IMR-90 (cell line): ENCODE data around the gene XYLT2. TPM values are rescaled to one million over a fixed set of nuclear protein-coding genes. Genes with fewer than 3 reads are reported as not detected.

ENCODE experiments used
- ATAC-seq: fragments of 200-7000 bp; cut with Tn5 transposase; 2 replicates; pipeline ENCODE4 v1.9.1; 2020; ENCODE audit warnings: low read depth, mild to moderate bottlenecking, moderate library complexity
- BruUV-seq: library from RNA; stranded (reverse); fragments of 400-500 nt; replicated peaks from 2 replicates; lab custom pipeline; 2021; lab: Mats Ljungman, UMichigan
- CTCF ChIA-PET: fragments of 300-600 bp; formaldehyde crosslinking; extraction: SDS; loops from one replicate; lab custom pipeline; 2021; ENCODE audit warnings: antibody characterized with exemption; lab: Yijun Ruan, JAX
- POLR2A ChIA-PET: fragments of 300-600 bp; sonication (Branson Sonifier 250); formaldehyde crosslinking; loops from one replicate; lab custom pipeline; 2022; ENCODE audit warnings: antibody characterized with exemption; ENCODE audit not compliant: unreplicated experiment; lab: Charles Lee
- DNase-seq: peaks from one replicate; pipeline ENCODE4 v3.0.0; 2013
- H2AFZ ChIP-seq: replicated peaks from 2 replicates; pipeline ENCODE3; 2013; ENCODE audit warnings: low read length, mild to moderate bottlenecking; ENCODE audit not compliant: poor library complexity
- H2AK5ac ChIP-seq: 2 replicates; pipeline ENCODE4 v1.6.1; 2013; ENCODE audit warnings: low read depth, low read length, inconsistent platforms
- H2AK9ac ChIP-seq: replicated peaks from 2 replicates; pipeline ENCODE3; 2013; ENCODE audit warnings: mild to moderate bottlenecking, low read depth, low read length, moderate library complexity; ENCODE audit not compliant: poor library complexity
- H2BK120ac ChIP-seq: 2 replicates; pipeline ENCODE4 v1.6.1; 2013; ENCODE audit warnings: low read depth, low read length, inconsistent platforms
- H2BK15ac ChIP-seq: 3 replicates; pipeline ENCODE4 v1.6.1; 2013; ENCODE audit warnings: low read depth, low read length, inconsistent platforms
- H2BK20ac ChIP-seq: 2 replicates; pipeline ENCODE4 v1.6.1; 2013; ENCODE audit warnings: low read depth, mild to moderate bottlenecking, inconsistent platforms, low read length, moderate library complexity
- H2BK5ac ChIP-seq: 2 replicates; pipeline ENCODE4 v1.6.1; 2013; ENCODE audit warnings: mild to moderate bottlenecking, low read depth, low read length, inconsistent platforms; ENCODE audit not compliant: poor library complexity, severe bottlenecking
- H3K14ac ChIP-seq: replicated peaks from 2 replicates; pipeline ENCODE4 v1.6.1; 2013; ENCODE audit warnings: low read depth, low read length, inconsistent platforms
- H3K18ac ChIP-seq: 2 replicates; pipeline ENCODE4 v1.6.1; 2013; ENCODE audit warnings: low read depth, low read length, control low read depth
- H3K23ac ChIP-seq: 2 replicates; pipeline ENCODE4 v1.6.1; 2013; ENCODE audit warnings: low read depth, low read length, inconsistent platforms
- H3K27ac ChIP-seq: 2 replicates; pipeline ENCODE4 v1.5.1; 2013; ENCODE audit warnings: mild to moderate bottlenecking, control low read depth, low read length; ENCODE audit not compliant: insufficient read depth
- H3K27me3 ChIP-seq: 2 replicates; pipeline ENCODE4 v1.6.1; 2013; ENCODE audit warnings: low read length; ENCODE audit not compliant: control insufficient read depth, insufficient read depth
- H3K36me3 ChIP-seq: 2 replicates; pipeline ENCODE4 v1.6.1; 2013; ENCODE audit warnings: low read length, mixed read lengths; ENCODE audit not compliant: control insufficient read depth, insufficient read depth
- H3K4ac ChIP-seq: 2 replicates; pipeline ENCODE4 v1.6.1; 2013; ENCODE audit warnings: low read depth, low read length, inconsistent platforms
- H3K4me1 ChIP-seq: 2 replicates; pipeline ENCODE4 v1.6.1; 2013; ENCODE audit warnings: low read length, mixed read lengths; ENCODE audit not compliant: control insufficient read depth, insufficient read depth
- H3K4me2 ChIP-seq: 2 replicates; pipeline ENCODE4 v1.6.1; 2013; ENCODE audit warnings: low read depth, mild to moderate bottlenecking, control low read depth, low read length, moderate library complexity
- H3K4me3 ChIP-seq: 2 replicates; pipeline ENCODE4 v1.5.1; 2013; ENCODE audit warnings: low read depth, mild to moderate bottlenecking, control low read depth, low read length, moderate library complexity; ENCODE audit not compliant: insufficient read depth
- H3K56ac ChIP-seq: 2 replicates; pipeline ENCODE4 v1.6.1; 2013; ENCODE audit warnings: low read length, inconsistent platforms; ENCODE audit not compliant: insufficient read depth; ENCODE audit errors: extremely low read depth
- H3K79me1 ChIP-seq, 2 experiments: 2 replicates each; pipeline ENCODE4 v1.6.1; 2013; ENCODE audit warnings: low read length in 2 of 2, inconsistent platforms in 1 of 2, low read depth in 1 of 2
- H3K9ac ChIP-seq: 2 replicates; pipeline ENCODE4 v1.6.1; 2013; ENCODE audit warnings: low read depth, low read length, control low read depth
- H3K9me1 ChIP-seq: 2 replicates; pipeline ENCODE4 v1.6.1; 2013; ENCODE audit warnings: low read length, inconsistent platforms; ENCODE audit not compliant: insufficient read depth
- H3K9me3 ChIP-seq: 2 replicates; pipeline ENCODE4 v1.6.1; 2013; ENCODE audit warnings: low read length; ENCODE audit not compliant: control insufficient read depth, insufficient read depth
- H4K20me1 ChIP-seq: 2 replicates; pipeline ENCODE4 v1.6.1; 2013; ENCODE audit warnings: low read length, inconsistent platforms; ENCODE audit not compliant: insufficient read depth
- H4K5ac ChIP-seq: 2 replicates; pipeline ENCODE4 v1.6.1; 2013; ENCODE audit warnings: mild to moderate bottlenecking, low read depth, low read length, control low read depth
- H4K8ac ChIP-seq, 2 experiments: 2 replicates each; pipeline ENCODE4 v1.6.1; 2013; ENCODE audit warnings: low read depth in 2 of 2, low read length in 2 of 2, control low read depth in 1 of 2, inconsistent platforms in 1 of 2
- H4K91ac ChIP-seq: 2 replicates; pipeline ENCODE4 v1.6.1; 2013; ENCODE audit warnings: low read depth, low read length, inconsistent platforms; ENCODE audit not compliant: insufficient read depth
- BHLHE40 ChIP-seq: fragments of 150-350 bp; IDR thresholded peaks from 2 replicates; pipeline ENCODE4 v1.6.1; 2016; ENCODE audit warnings: mild to moderate bottlenecking, low read depth, low read length
- CEBPB ChIP-seq: IDR thresholded peaks from 2 replicates; pipeline ENCODE4 v1.6.1; 2012; ENCODE audit warnings: low read depth, low read length, improper control_type of control experiment
- CHD1 ChIP-seq: IDR thresholded peaks from 2 replicates; pipeline ENCODE4 v1.6.1; 2012; ENCODE audit warnings: low read depth, low read length, improper control_type of control experiment
- FOS ChIP-seq: fragments of 150-350 bp; IDR thresholded peaks from 2 replicates; pipeline ENCODE4 v1.6.1; 2016; ENCODE audit warnings: low read depth, low read length
- MAFK ChIP-seq: IDR thresholded peaks from 2 replicates; pipeline ENCODE4 v1.6.1; 2012; ENCODE audit warnings: low read depth, low read length, improper control_type of control experiment
- MAZ ChIP-seq: IDR thresholded peaks from 2 replicates; pipeline ENCODE4 v1.6.1; 2012; ENCODE audit warnings: low read depth, mild to moderate bottlenecking, low read length, improper control_type of control experiment, moderate library complexity, borderline replicate concordance
- MXI1 ChIP-seq: IDR thresholded peaks from 2 replicates; pipeline ENCODE4 v1.6.1; 2012; ENCODE audit warnings: low read depth, mild to moderate bottlenecking, low read length, moderate library complexity, borderline replicate concordance
- POLR2A ChIP-seq: IDR thresholded peaks from 2 replicates; pipeline ENCODE4 v1.6.1; 2012; ENCODE audit warnings: mild to moderate bottlenecking, low read depth, low read length
- RFX5 ChIP-seq: IDR thresholded peaks from 2 replicates; pipeline ENCODE4 v1.8.0; 2012; ENCODE audit warnings: low read depth, mild to moderate bottlenecking, low read length, moderate library complexity
- SMC3 ChIP-seq: fragments of 150-350 bp; IDR thresholded peaks from 2 replicates; pipeline ENCODE4 v1.6.1; 2016; ENCODE audit warnings: low read depth, mild to moderate bottlenecking, antibody characterized with exemption, low read length, moderate library complexity
- WGBS, 2 experiments: methylation state at CpG; one replicate each; pipeline versions ENCODE4 v1.1.5 to v1.1.7; 2013; ENCODE audit warnings: missing lambda C conversion rate in 2 of 2; ENCODE audit not compliant: insufficient read length in 1 of 2; ENCODE audit errors: extremely low coverage in 2 of 2; 5-methylcytosine and 5-hydroxymethylcytosine counted together
- dilution Hi-C: fragments of 300-500 bp; cut with HindIII; formaldehyde crosslinking; loops from one replicate; pipeline ENCODE4 v1.14.3; 2018; ENCODE audit warnings: low sequenced_read_pairs; ENCODE audit not compliant: unreplicated experiment
- in situ Hi-C: fragments of 300-500 bp; cut with MboI; formaldehyde crosslinking; loops from 3 replicates; pipeline ENCODE4 v1.14.3; 2019; ENCODE audit warnings: low sequenced_read_pairs, inconsistent platforms, mixed read lengths
- intact Hi-C: fragments of 100-400 bp; cut with micrococcal nuclease; formaldehyde crosslinking; loops from 2 replicates; pipeline ENCODE4 v1.10.0; 2022
- polyA plus RNA-seq, 3 experiments: library from polyadenylated mRNA; depleted of rRNA; stranded (reverse); fragments of >200 nt; gene quantifications; 2 replicates each; pipeline ENCODE4 v1.2.3, GENCODE V29; 2012; ENCODE audit warnings: low replicate concordance in 1 of 3
- total RNA-seq: library from RNA; depleted of rRNA; stranded (reverse); fragments of >200 nt; gene quantifications from 2 replicates; pipeline ENCODE4 v1.2.3, GENCODE V29; 2012
- TF ChIP-seq, protein P1 (sequence below): fragments of 150-350 bp; IDR thresholded peaks from 2 replicates; pipeline ENCODE4 v1.6.1; 2017; ENCODE audit warnings: mild to moderate bottlenecking, antibody characterized with exemption, low read length, low read depth

Gene XYLT2
- total and polyA plus RNA-seq, 2 of the 4 experiments (the other 2 are of a cell fraction), result 27.7 to 31.9 TPM

DNA sequence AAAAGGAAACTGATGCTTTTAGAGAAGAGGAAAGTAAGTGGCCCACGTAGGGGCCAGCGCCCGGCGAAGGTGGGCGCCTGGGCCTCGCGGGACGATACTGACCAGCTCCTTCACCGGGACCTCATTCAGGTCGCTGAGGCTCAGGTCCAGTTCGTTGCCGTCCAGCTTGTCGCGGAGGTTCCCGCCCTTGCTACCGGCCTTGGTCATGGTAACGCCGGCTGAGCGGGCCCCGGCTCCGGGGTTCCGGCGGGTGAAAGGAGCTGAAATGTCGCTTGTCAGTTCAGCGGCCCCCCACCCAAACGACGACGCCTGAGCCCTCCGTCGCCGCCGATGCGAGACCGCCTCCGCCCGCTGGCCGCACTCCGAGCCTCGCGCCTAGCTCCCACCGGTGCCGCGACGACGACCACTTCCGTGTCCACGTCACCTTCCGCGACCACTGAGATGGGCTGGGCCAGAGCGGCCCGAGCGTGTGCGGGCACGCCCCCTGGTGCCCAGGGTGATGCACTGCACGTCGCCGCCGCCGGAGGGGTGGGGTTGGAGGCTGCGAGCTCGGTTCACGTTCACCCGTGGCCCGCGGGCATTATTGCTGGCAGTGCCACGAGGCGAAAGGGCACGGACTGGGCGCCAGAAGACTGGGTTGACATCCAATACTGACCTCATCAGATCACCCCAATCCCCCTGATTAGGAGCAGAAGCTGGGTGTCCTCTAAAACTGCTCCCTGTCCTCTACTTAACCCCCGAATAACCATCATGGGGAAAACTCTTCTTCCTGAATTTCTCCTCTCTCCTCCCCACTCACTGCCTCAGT lies 51.4 kb downstream of the XYLT2 start, which contains the start of gene LRRC59 (continued):
- TF ChIP-seq MAFK, result no peak
- peak; percentile 54 for TF ChIP-seq BHLHE40
- peak; percentile 44 for TF ChIP-seq SMC3

DNA sequence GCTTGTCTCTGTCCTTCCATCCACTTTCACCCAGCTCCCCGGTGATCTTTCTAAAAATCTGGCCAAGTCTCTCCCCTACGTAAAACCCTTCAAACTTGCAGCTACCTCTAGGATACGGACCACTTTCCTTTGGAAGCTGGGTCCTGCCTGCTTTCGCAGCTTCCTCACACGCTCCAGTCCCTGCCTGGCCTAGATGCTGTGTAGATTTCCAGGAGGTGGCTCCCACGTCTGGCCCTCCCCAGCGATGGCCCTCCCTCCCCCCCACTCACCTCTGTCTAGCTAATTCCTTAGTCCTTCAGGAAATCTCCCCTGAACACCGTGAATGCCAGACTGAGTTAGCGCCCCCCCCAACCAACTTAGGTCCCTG lies 52.0 kb downstream of the XYLT2 start:
- H2AFZ ChIP-seq, result peak overlapping the region; percentile 95
- H3K4ac ChIP-seq, result 0 out of 2 replicates have a peak overlapping the region, but pooled peaks have one; percentile 66
- peaks cover 4% of the 10 kb centered on the region for H3K4me1 ChIP-seq
- H3K9me3 ChIP-seq, result 0 out of 2 replicates have a peak, but pooled peaks cover 2% of the 10 kb centered on the region
- no peak overlapping the region for H2BK20ac ChIP-seq
- WGBS, 2 experiments, result 53% methylated on average over 6 of the region's 9 CpGs; no CpG with 5 or more reads in 1 of the 2 experiments
- H3K23ac ChIP-seq, result no peak overlapping the region
- H4K8ac ChIP-seq, result peak overlapping the region in 1 of 2 experiments; percentile 95; a peak in 2 of 4 replicates
- H3K9ac ChIP-seq, result no peak overlapping the region
- H3K4me2 ChIP-seq, result no peak overlapping the region
- no peak overlapping the region for H3K27ac ChIP-seq
- peaks cover 13% of the 10 kb centered on the region; the same call in 1 of the 2 replicates for H3K9me1 ChIP-seq
- H3K4me3 ChIP-seq, result no peak overlapping the region
- peaks cover 19 to 26% of the 10 kb centered on the region in 2 experiments for H3K79me1 ChIP-seq
- ChIA-PET CTCF (interaction anchor here (0.7 to 1.4 kb wide), 4 partner anchors 10 to 316 kb away, joined by 3 to 5 read pairs (median 4); no protein-coding TSS in a partner anchor), POLR2A (interaction anchor here (0.7 to 1.3 kb wide), 3 partner anchors 24 to 98 kb away, joined by 4 to 5 read pairs (median 4); no protein-coding TSS in a partner anchor)
- ATAC-seq (no peak), DNase-seq (no peak)
- dilution Hi-C loops, result no loop called here
- no TSS peak for BruUV-seq
- H4K91ac ChIP-seq, result no peak overlapping the region
- no peak overlapping the region for H3K56ac ChIP-seq
- intact Hi-C loops, result loop anchor here (1.0 kb wide), 1 partner anchor 80 kb away; the partner anchor contains the start of gene RSAD1
- H2BK15ac ChIP-seq, result no peak overlapping the region
- H2AK9ac ChIP-seq, result no peak overlapping the region
- no peak overlapping the region for H2BK5ac ChIP-seq
- H3K36me3 ChIP-seq, result peaks cover 20% of the 10 kb centered on the region
- H3K27me3 ChIP-seq, result peaks cover 4% of the 10 kb centered on the region
- peak overlapping the region; percentile 12; the same call in 1 of the 2 replicates for H2AK5ac ChIP-seq
- peaks cover 38% of the 10 kb centered on the region for H4K20me1 ChIP-seq
- no peak overlapping the region for H2BK120ac ChIP-seq
- no peak overlapping the region for H3K18ac ChIP-seq
- H4K5ac ChIP-seq, result peak overlapping the region; percentile 60
- 0 out of 2 replicates have a peak overlapping the region, but pooled peaks have one; percentile 61 for H3K14ac ChIP-seq
- in situ Hi-C loops, result no loop called here
- TF ChIP-seq FOS (no peak), MAFK (no peak), SMC3 (no peak), CHD1 (no peak), RFX5 (no peak), MAZ (no peak), POLR2A (no peak), BHLHE40 (no peak), CEBPB (no peak), MXI1 (no peak)
- TF ChIP-seq, protein P1, sequence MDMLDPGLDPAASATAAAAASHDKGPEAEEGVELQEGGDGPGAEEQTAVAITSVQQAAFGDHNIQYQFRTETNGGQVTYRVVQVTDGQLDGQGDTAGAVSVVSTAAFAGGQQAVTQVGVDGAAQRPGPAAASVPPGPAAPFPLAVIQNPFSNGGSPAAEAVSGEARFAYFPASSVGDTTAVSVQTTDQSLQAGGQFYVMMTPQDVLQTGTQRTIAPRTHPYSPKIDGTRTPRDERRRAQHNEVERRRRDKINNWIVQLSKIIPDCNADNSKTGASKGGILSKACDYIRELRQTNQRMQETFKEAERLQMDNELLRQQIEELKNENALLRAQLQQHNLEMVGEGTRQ, result no peak
